Caco-2 (cell line): ENCODE measurements around the gene TACC3. TPM values are rescaled to one million over a fixed set of nuclear protein-coding genes. Genes with fewer than 3 reads are reported as not detected.

Experiments
- BruUV-seq: library from RNA; stranded (reverse); fragments of 400-500 nt; replicated peaks from 2 replicates; lab custom pipeline; 2021; lab: Mats Ljungman, UMichigan
- CTCF ChIA-PET: fragments of 300-600 bp; sonication (Branson Sonifier 250); formaldehyde crosslinking; loops from one replicate; lab custom pipeline; 2022; ENCODE audit warnings: antibody characterized with exemption; lab: Charles Lee
- POLR2A ChIA-PET: fragments of 300-600 bp; sonication (Branson Sonifier 250); formaldehyde crosslinking; loops from one replicate; lab custom pipeline; 2022; ENCODE audit warnings: antibody characterized with exemption; lab: Charles Lee
- DNase-seq, 2 experiments: peaks; one replicate each; pipeline versions ENCODE4 v3.0.0 to v3.0.0-alpha.2; 2020 to 2022
- H3K27me3 ChIP-seq: replicated peaks from 2 replicates; pipeline ENCODE4 v1.6.0; 2011; ENCODE audit warnings: low read length; ENCODE audit not compliant: control insufficient read depth, insufficient read depth
- H3K36me3 ChIP-seq: 2 replicates; pipeline ENCODE4 v1.5.1; 2011; ENCODE audit warnings: low read length; ENCODE audit not compliant: control insufficient read depth, insufficient read depth
- H3K4me1 ChIP-seq: fragments of 250-450 bp; sonication (Bioruptor Pico); 2 replicates; pipeline ENCODE4 v1.5.1; 2020; ENCODE audit warnings: mild to moderate bottlenecking
- H3K4me3 ChIP-seq: 2 replicates; pipeline ENCODE4 v1.5.1; 2011; ENCODE audit warnings: low read depth, mild to moderate bottlenecking, control low read depth, low read length
- H3K9me3 ChIP-seq: fragments of 250-450 bp; sonication (Bioruptor Pico); 2 replicates; pipeline ENCODE4 v1.5.1; 2020; ENCODE audit warnings: mild to moderate bottlenecking, moderate library complexity
- H3K27ac Mint-ChIP-seq: one replicate; pipeline ENCODE4 v1.8.0; 2022; ENCODE audit warnings: mixed read lengths; ENCODE audit not compliant: unreplicated experiment
- H3K27me3 Mint-ChIP-seq: one replicate; pipeline ENCODE4 v1.8.0; 2022; ENCODE audit warnings: mixed read lengths; ENCODE audit not compliant: insufficient read depth, unreplicated experiment
- H3K36me3 Mint-ChIP-seq: one replicate; pipeline ENCODE4 v1.8.0; 2022; ENCODE audit warnings: mild to moderate bottlenecking, mixed read lengths; ENCODE audit not compliant: insufficient read depth, unreplicated experiment
- H3K4me1 Mint-ChIP-seq: one replicate; pipeline ENCODE4 v1.8.0; 2022; ENCODE audit warnings: low read depth, mixed read lengths; ENCODE audit not compliant: unreplicated experiment
- H3K4me3 Mint-ChIP-seq: one replicate; pipeline ENCODE4 v1.8.0; 2022; ENCODE audit warnings: mild to moderate bottlenecking, moderate library complexity, mixed read lengths; ENCODE audit not compliant: unreplicated experiment
- H3K9me3 Mint-ChIP-seq: one replicate; pipeline ENCODE4 v1.8.0; 2022; ENCODE audit warnings: mixed read lengths; ENCODE audit not compliant: unreplicated experiment
- intact Hi-C: fragments of 100-400 bp; cut with micrococcal nuclease; formaldehyde crosslinking; loops from one replicate; pipeline ENCODE4 v1.10.0; 2022; ENCODE audit not compliant: unreplicated experiment
- total RNA-seq: library from RNA; stranded (reverse); gene quantifications from 2 replicates; pipeline ENCODE4 v1.2.3, GENCODE V29; 2022
- TF ChIP-seq, protein P1 (sequence below), 2 experiments: fragments of 200-600 bp in 1 of 2; IDR thresholded peaks; 1 replicate in 1 of 2; 2 replicates in 1 of 2; pipeline versions ENCODE4 v1.5.1 to v1.8.0; 2011 to 2022; ENCODE audit warnings: antibody characterized with exemption in 1 of 2, control low read depth in 1 of 2, inconsistent platforms in 1 of 2, low read depth in 1 of 2, low read length in 1 of 2, mild to moderate bottlenecking in 1 of 2, moderate library complexity in 1 of 2; ENCODE audit not compliant: insufficient read depth in 1 of 2, severe bottlenecking in 1 of 2, unreplicated experiment in 1 of 2

TACC3 gene
- total RNA-seq, 1 experiment from 2014 or later: 106 TPM

DNA sequence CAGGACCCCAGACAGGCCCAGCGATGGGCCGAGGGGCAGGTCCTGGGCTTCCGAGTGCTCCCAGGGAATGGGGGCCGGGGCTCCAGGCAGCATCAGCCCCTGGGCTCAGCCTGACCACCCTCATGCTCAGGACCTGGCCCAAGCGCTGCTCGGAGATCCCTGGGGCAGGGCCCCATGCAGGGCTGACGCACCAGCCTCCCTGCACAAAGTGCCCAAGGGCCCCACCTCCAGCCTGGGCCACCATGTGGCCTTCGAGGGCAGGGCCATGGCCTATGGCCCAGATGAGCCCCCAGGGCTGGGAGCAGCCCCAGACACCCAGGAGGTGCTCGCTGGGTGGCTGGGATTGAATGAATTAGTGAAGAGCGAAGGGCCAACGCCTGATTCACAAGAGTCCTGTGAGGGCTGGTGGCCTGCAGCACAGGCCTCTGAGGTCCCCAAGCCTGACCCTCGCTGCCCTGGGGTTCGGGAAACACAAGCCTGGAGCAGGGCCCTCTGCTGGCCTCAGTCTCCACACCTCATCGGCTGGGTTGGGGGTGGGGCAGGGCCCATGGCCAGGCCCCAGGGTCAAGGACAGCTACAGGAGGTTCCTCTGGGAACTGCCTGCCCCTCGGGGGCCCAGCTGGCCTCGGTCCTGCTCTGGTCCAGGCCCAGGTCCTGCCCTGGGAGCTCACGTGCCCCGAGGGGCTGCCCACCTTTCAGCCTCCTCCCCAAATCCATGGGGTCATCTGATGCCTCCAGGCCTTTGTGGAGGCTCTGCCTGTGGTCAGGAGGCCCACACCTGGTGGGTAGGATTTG is 58.5 kb downstream of the TACC3 start:
- Histone ChIP-seq H3K9me3 (no peaks in the 10 kb centered on the region), H3K4me3 (no peak overlapping the region), H3K36me3 (no peaks in the 10 kb centered on the region), H3K27me3 (no peaks in the 10 kb centered on the region), H3K4me1 (peaks cover 30% of the 10 kb centered on the region)
- BruUV-seq: no TSS peak
- intact Hi-C loops: no loop called here
- DNase-seq: no peak
- ChIA-PET POLR2A (no interaction called here), CTCF (interaction anchor here (0.9 kb wide), 1 partner anchor 15 kb away, joined by 5 read pairs; no protein-coding TSS in a partner anchor)
- TF ChIP-seq, protein P1, sequence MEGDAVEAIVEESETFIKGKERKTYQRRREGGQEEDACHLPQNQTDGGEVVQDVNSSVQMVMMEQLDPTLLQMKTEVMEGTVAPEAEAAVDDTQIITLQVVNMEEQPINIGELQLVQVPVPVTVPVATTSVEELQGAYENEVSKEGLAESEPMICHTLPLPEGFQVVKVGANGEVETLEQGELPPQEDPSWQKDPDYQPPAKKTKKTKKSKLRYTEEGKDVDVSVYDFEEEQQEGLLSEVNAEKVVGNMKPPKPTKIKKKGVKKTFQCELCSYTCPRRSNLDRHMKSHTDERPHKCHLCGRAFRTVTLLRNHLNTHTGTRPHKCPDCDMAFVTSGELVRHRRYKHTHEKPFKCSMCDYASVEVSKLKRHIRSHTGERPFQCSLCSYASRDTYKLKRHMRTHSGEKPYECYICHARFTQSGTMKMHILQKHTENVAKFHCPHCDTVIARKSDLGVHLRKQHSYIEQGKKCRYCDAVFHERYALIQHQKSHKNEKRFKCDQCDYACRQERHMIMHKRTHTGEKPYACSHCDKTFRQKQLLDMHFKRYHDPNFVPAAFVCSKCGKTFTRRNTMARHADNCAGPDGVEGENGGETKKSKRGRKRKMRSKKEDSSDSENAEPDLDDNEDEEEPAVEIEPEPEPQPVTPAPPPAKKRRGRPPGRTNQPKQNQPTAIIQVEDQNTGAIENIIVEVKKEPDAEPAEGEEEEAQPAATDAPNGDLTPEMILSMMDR (IDR thresholded peaks at IDR 0.05; ENCODE audit: insufficient read depth in 1 of 2, low read depth in 1 of 2, low read length in 1 of 2, severe bottlenecking in 1 of 2, unreplicated experiment in 1 of 2): no peak
- Mint-ChIP-seq H3K27me3 (no peaks in the 10 kb centered on the region), H3K9me3 (no peaks in the 10 kb centered on the region), H3K4me1 (no peaks in the 10 kb centered on the region), H3K4me3 (no peak overlapping the region), H3K27ac (no peak overlapping the region), H3K36me3 (peaks cover 4% of the 10 kb centered on the region)

- DNase-seq: no peak
- Histone ChIP-seq H3K36me3 (no peaks in the 10 kb centered on the region), H3K9me3 (no peaks in the 10 kb centered on the region), H3K4me1 (peaks cover 37% of the 10 kb centered on the region), H3K27me3 (no peaks in the 10 kb centered on the region), H3K4me3 (no peak overlapping the region)
- no peaks in the 10 kb centered on the region for H3K9me3 Mint-ChIP-seq
- no TSS peak for BruUV-seq
- no peak overlapping the region for H3K4me3 Mint-ChIP-seq
- H3K36me3 Mint-ChIP-seq: peaks cover 4% of the 10 kb centered on the region
- no peak overlapping the region for H3K27ac Mint-ChIP-seq
- no peaks in the 10 kb centered on the region for H3K27me3 Mint-ChIP-seq
- intact Hi-C loops: no loop called here
- ChIA-PET CTCF (no interaction called here), POLR2A (no interaction called here)
- TF ChIP-seq, protein P1 (IDR thresholded peaks at IDR 0.05; ENCODE audit: insufficient read depth in 1 of 2, low read depth in 1 of 2, low read length in 1 of 2, severe bottlenecking in 1 of 2, unreplicated experiment in 1 of 2): no peak
- no peaks in the 10 kb centered on the region for H3K4me1 Mint-ChIP-seq
Measured at GRCh38 chr4:1780435-1780834, 59.1 kb downstream of the TACC3 start.

- no peaks in the 10 kb centered on the region for H3K27me3 ChIP-seq
- TF ChIP-seq, protein P1 (IDR thresholded peaks at IDR 0.05; ENCODE audit: insufficient read depth in 1 of 2, low read depth in 1 of 2, low read length in 1 of 2, severe bottlenecking in 1 of 2, unreplicated experiment in 1 of 2): no peak
- H3K4me3 ChIP-seq: no peak overlapping the region
- no peaks in the 10 kb centered on the region for H3K4me1 Mint-ChIP-seq
- ChIA-PET CTCF (interaction anchor here (0.6 to 1.2 kb wide), 3 partner anchors 10 to 745 kb away, joined by 3 to 6 read pairs (median 5); partner anchors contain the start of gene FGFR3), POLR2A (no interaction called here)
- H3K27ac Mint-ChIP-seq: no peak overlapping the region
- intact Hi-C loops: loop anchor here (2.0 kb wide), 1 partner anchor 14 kb away; no protein-coding TSS in a partner anchor
- H3K27me3 Mint-ChIP-seq: no peaks in the 10 kb centered on the region
- peaks cover 4% of the 10 kb centered on the region for H3K36me3 Mint-ChIP-seq
- no peaks in the 10 kb centered on the region for H3K9me3 ChIP-seq
- H3K4me3 Mint-ChIP-seq: no peak overlapping the region
- no peaks in the 10 kb centered on the region for H3K36me3 ChIP-seq
- no TSS peak for BruUV-seq
- DNase-seq: no peak
- peaks cover 33% of the 10 kb centered on the region for H3K4me1 ChIP-seq
- no peaks in the 10 kb centered on the region for H3K9me3 Mint-ChIP-seq
Measured at GRCh38 chr4:1783015-1783414, 61.7 kb downstream of the TACC3 start.
